Mesothelial cell of epicardium (in vitro differentiated cells): ENCODE measurements around the gene PJA2. TPM values are rescaled to one million over a fixed set of nuclear protein-coding genes. Genes with fewer than 3 reads are reported as not detected.

Source experiments
- DNase-seq, 2 experiments: peaks; one replicate each; pipeline ENCODE4 v3.0.0; 2021; ENCODE audit warnings: low spot score in 2 of 2; ENCODE audit not compliant: unreplicated experiment in 2 of 2
- H3K27ac Mint-ChIP-seq: 2 replicates; pipeline ENCODE4 v1.8.0; 2021; ENCODE audit warnings: mixed read lengths
- H3K27me3 Mint-ChIP-seq: 2 replicates; pipeline ENCODE4 v1.8.0; 2021; ENCODE audit warnings: low read depth, mixed read lengths
- H3K36me3 Mint-ChIP-seq: 2 replicates; pipeline ENCODE4 v1.8.0; 2021; ENCODE audit warnings: mixed read lengths
- H3K4me1 Mint-ChIP-seq: 2 replicates; pipeline ENCODE4 v1.8.0; 2021; ENCODE audit warnings: mixed read lengths
- H3K4me3 Mint-ChIP-seq: 2 replicates; pipeline ENCODE4 v1.8.0; 2021; ENCODE audit warnings: mild to moderate bottlenecking, moderate library complexity, mixed read lengths
- H3K9me3 Mint-ChIP-seq: 2 replicates; pipeline ENCODE4 v1.8.0; 2021; ENCODE audit warnings: mixed read lengths
- CTCF ChIP-seq: fragments of 200-600 bp; sonication (generic); IDR thresholded peaks from one replicate; pipeline ENCODE4 v1.5.0; 2021; ENCODE audit warnings: antibody characterized with exemption; ENCODE audit not compliant: unreplicated experiment
- total RNA-seq: library from RNA; stranded (reverse); gene quantifications from 3 replicates; pipeline ENCODE4 v1.2.1, GENCODE V29; 2021

Gene PJA2
- total RNA-seq, 1 donor from 2014 or later = 69.2 TPM

GRCh38 chr5:109322694-109323093, 87.1 kb downstream of the PJA2 start:
- Mint-ChIP-seq H3K9me3 (no peaks in the 10 kb centered on the region), H3K27me3 (no peaks in the 10 kb centered on the region), H3K36me3 (peaks cover 2% of the 10 kb centered on the region), H3K4me1 (no peaks in the 10 kb centered on the region), H3K4me3 (no peak overlapping the region), H3K27ac (no peak overlapping the region)
- TF ChIP-seq CTCF = no peak
- DNase-seq = no peak

GRCh38 chr5:109319351-109319750, 90.4 kb downstream of the PJA2 start:
- Mint-ChIP-seq H3K9me3 (no peaks in the 10 kb centered on the region), H3K4me3 (no peak overlapping the region), H3K27me3 (no peaks in the 10 kb centered on the region), H3K36me3 (peaks cover 2% of the 10 kb centered on the region), H3K27ac (no peak overlapping the region), H3K4me1 (no peaks in the 10 kb centered on the region)
- TF ChIP-seq CTCF = no peak
- DNase-seq = no peak

GRCh38 chr5:109318455-109319108, 91.2 kb downstream of the PJA2 start:
- no peak for TF ChIP-seq CTCF
- no peaks in the 10 kb centered on the region for H3K4me1 Mint-ChIP-seq
- H3K4me3 Mint-ChIP-seq = no peak overlapping the region
- DNase-seq = no peak
- H3K9me3 Mint-ChIP-seq = no peaks in the 10 kb centered on the region
- no peaks in the 10 kb centered on the region for H3K27me3 Mint-ChIP-seq
- no peak overlapping the region for H3K27ac Mint-ChIP-seq
- H3K36me3 Mint-ChIP-seq = peaks cover 2% of the 10 kb centered on the region

- Mint-ChIP-seq H3K36me3 (peaks cover 2% of the 10 kb centered on the region), H3K4me3 (no peak overlapping the region), H3K9me3 (no peaks in the 10 kb centered on the region), H3K4me1 (no peaks in the 10 kb centered on the region), H3K27ac (no peak overlapping the region), H3K27me3 (no peaks in the 10 kb centered on the region)
- no peak for TF ChIP-seq CTCF
- DNase-seq = no peak
Measured at GRCh38 chr5:109316634-109317033, 93.1 kb downstream of the PJA2 start.

- peaks cover under 1% of the 10 kb centered on the region for H3K36me3 Mint-ChIP-seq
- H3K27me3 Mint-ChIP-seq = peaks cover 2% of the 10 kb centered on the region
- no peak for DNase-seq
- H3K9me3 Mint-ChIP-seq = no peaks in the 10 kb centered on the region
- H3K4me1 Mint-ChIP-seq = no peaks in the 10 kb centered on the region
- no peak overlapping the region for H3K27ac Mint-ChIP-seq
- no peak overlapping the region for H3K4me3 Mint-ChIP-seq
- TF ChIP-seq CTCF = no peak
Measured at GRCh38 chr5:109315245-109315644, 94.5 kb downstream of the PJA2 start.

GRCh38 chr5:109313127-109313526, 96.6 kb downstream of the PJA2 start:
- H3K27me3 Mint-ChIP-seq = peaks cover 2% of the 10 kb centered on the region
- no peak overlapping the region for H3K27ac Mint-ChIP-seq
- no peak for DNase-seq
- no peaks in the 10 kb centered on the region for H3K9me3 Mint-ChIP-seq
- H3K4me1 Mint-ChIP-seq = no peaks in the 10 kb centered on the region
- TF ChIP-seq CTCF = no peak
- no peaks in the 10 kb centered on the region for H3K36me3 Mint-ChIP-seq
- no peak overlapping the region for H3K4me3 Mint-ChIP-seq
